ENCODE results near the gene TK2. TPM values are rescaled to one million over a fixed set of nuclear protein-coding genes. Genes with fewer than 3 reads are reported as not detected.

The TK2 gene
- total and polyA plus RNA-seq, 11 donors = 9.4 to 29.4 (median 17.3) TPM

DNA sequence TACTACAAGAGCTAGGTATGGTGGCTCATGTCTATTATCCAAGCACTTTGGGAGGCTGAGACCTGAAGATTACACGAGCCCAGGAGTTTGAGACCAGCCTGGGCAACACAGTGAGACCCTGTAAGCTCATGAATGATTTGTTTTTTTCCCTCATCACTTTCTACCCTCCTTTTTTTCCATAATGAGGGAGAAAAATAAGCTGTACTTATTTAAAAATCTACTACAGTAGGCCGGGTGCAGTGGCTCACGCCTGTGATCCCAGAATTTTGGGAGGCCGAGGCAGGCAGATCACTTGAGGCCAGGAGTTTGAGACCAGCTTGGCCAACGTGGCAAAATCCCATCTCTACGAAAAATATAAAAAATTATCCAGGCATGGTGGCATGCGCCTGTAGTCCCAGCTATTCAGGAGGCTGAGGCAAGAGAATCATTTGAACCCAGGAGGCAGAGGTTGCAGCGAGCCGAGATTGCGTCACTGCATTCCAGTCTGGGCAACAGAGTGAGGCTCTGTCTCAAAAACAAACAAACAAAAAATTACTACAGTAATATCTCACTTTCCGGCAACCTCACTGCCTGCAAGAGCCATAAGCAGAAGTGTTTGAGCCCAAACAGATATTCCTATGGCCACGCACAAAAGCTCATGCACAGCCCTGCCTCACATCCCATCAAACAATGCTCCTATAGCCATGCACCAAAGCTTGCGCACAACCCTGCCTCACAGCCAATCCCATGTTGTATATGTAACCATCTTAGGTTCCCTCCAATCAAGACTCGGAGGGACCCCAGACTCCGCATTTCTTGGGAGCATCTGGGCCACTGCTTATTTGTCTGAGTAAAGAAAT, 37.4 kb downstream of the TK2 start:
- Histone ChIP-seq H3K27ac (peak overlapping the region in 11 of 12 donors; percentile 40 to 84 (median 67)), H3K4me3 (no peak overlapping the region), H3K9me3 (no peaks in the 10 kb centered on the region), H3K36me3 (peaks cover 0 to 39% (median 5%) of the 10 kb centered on the region in 9 donors), H3K27me3 (no peaks in the 10 kb centered on the region), H3K4me1 (peaks cover 11 to 71% (median 52%) of the 10 kb centered on the region in 12 donors)
- ATAC-seq = no peak
- intact Hi-C loops (cut with DNase I) = loop anchor here in 1 of 10 donors (5.0 kb wide), 1 partner anchor 40 kb away; the partner anchor contains the start of genes CKLF and TK2
- TF ChIP-seq, protein P1, sequence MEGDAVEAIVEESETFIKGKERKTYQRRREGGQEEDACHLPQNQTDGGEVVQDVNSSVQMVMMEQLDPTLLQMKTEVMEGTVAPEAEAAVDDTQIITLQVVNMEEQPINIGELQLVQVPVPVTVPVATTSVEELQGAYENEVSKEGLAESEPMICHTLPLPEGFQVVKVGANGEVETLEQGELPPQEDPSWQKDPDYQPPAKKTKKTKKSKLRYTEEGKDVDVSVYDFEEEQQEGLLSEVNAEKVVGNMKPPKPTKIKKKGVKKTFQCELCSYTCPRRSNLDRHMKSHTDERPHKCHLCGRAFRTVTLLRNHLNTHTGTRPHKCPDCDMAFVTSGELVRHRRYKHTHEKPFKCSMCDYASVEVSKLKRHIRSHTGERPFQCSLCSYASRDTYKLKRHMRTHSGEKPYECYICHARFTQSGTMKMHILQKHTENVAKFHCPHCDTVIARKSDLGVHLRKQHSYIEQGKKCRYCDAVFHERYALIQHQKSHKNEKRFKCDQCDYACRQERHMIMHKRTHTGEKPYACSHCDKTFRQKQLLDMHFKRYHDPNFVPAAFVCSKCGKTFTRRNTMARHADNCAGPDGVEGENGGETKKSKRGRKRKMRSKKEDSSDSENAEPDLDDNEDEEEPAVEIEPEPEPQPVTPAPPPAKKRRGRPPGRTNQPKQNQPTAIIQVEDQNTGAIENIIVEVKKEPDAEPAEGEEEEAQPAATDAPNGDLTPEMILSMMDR (IDR thresholded peaks at IDR 0.05) = no peak
- TF ChIP-seq POLR2A (IDR thresholded peaks at IDR 0.05) = no peak
- DNase-seq = no peak
- WGBS, 4 donors = 76 to 88% (median 84%) methylated on average over 15 of the region's 15 CpGs

DNA sequence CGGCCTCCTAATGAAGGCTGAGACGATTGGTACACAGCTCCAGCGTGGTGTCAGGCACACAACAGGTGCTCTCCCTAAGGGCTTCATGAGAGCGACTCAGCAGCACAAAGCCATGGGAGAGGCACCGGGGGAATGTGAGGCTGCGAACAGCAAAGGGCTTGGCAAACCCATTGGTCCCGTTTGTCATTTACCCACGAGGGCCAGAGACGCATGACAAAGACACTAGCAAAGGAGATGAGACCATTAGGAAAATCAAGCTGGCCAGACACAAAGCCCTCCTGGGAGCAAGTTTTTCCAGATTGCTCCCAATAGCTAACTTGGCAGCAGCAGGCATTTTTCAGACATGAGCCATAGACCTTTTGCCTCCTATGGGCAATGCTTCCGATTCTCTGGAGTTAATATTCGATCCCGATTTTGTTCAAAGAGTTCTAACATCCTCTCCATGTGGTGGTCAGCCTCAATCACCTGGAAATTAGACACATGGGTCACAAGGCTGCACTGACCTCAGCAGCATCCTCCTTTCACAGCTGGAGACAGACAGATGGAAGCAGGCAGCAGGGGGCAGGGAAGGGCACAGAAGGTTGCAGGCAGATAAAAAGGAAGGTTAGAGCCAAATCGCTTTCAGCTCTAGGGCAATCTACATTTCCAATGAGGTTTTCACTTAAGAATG, 38.2 kb downstream of the TK2 start:
- Histone ChIP-seq H3K4me3 (no peak overlapping the region), H3K27me3 (no peaks in the 10 kb centered on the region), H3K9me3 (no peaks in the 10 kb centered on the region), H3K4me1 (peaks cover 10 to 65% (median 46%) of the 10 kb centered on the region in 12 donors), H3K27ac (peak overlapping the region; percentile 31 to 84 (median 66)), H3K36me3 (peaks cover 0 to 39% (median 6%) of the 10 kb centered on the region in 9 donors)
- intact Hi-C loops (cut with DNase I) = loop anchor here in 1 of 10 donors (5.0 kb wide), 1 partner anchor 41 kb away; the partner anchor contains the start of genes CKLF and TK2
- peak in 1 of 5 donors; percentile 60 for DNase-seq
- peak in 2 of 4 donors; percentile 2 to 6 for ATAC-seq
- TF ChIP-seq, protein P1 (IDR thresholded peaks at IDR 0.05) = peak in 3 of 12 donors; percentile 5 to 34 (median 22)
- no peak for TF ChIP-seq POLR2A (IDR thresholded peaks at IDR 0.05)
- 50 to 63% (median 53%) methylated on average over 11 to 13 of the region's 13 CpGs for WGBS, 4 donors

DNA sequence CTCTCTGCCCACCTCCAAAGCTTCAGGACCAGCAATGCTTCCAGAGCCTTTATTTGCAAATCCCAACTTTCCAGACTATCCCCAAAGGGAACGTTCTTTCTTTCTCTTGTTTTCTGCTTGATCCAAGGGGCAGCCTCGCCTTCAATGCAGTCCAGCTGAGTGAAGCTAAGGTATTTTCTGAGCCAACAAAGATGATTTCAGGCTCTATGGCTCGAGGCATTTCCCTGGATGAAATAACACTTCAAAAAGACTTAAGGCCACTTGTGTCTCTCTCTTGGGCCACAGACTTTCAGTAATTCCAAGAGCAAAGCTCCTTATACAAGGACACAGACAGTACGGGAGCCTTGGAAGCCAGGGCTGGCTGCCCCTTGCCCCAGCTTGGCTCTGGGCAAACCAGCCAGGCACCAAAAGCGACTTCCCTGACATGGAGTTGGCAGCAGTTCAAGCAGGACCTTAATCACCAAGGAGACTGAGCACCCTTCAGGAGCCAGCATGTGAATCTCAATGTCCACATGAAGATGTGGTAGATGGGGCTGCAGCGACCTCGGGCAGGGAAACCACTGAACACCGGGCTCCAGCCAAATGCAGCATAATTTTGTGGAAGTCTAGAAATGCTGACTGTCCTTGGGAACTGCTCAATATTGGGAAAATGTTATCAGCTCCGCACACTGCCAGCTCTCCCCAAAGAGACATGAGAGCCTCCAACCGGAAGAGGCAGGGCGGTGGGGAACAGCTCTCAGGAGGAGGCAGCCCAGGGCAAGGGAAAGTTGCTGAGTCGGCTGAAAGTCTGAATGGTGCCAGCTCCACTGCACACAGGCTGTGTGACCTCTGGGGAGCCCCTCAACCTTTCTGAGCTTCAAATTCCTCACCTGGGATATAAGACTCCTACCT, 39.0 kb downstream of the TK2 start:
- Histone ChIP-seq H3K9me3 (no peaks in the 10 kb centered on the region), H3K36me3 (peaks cover 0 to 39% (median 6%) of the 10 kb centered on the region in 9 donors), H3K27ac (peak overlapping the region; percentile 31 to 84 (median 66)), H3K4me1 (peaks cover 4 to 58% (median 39%) of the 10 kb centered on the region in 12 donors), H3K27me3 (no peaks in the 10 kb centered on the region), H3K4me3 (no peak overlapping the region)
- ATAC-seq (peak in 3 of 4 donors; percentile 29 to 50 (median 43)), DNase-seq (peak in 1 of 5 donors; percentile 61)
- intact Hi-C loops (cut with DNase I) = loop anchor here in 1 of 10 donors (5.0 kb wide), 1 partner anchor 41 kb away; the partner anchor contains the start of genes CKLF and TK2
- TF ChIP-seq, protein P1 (IDR thresholded peaks at IDR 0.05) = no peak
- no peak for TF ChIP-seq POLR2A (IDR thresholded peaks at IDR 0.05)
- WGBS, 4 donors = 55 to 69% (median 62%) methylated on average over 11 to 12 of the region's 12 CpGs

Data from heart left ventricle (tissue), 16 donors.